ENCODE results near the gene CLDND2. TPM values are rescaled to one million over a fixed set of nuclear protein-coding genes. Genes with fewer than 3 reads are reported as not detected.

CLDND2 gene
- total and polyA plus RNA-seq, 12 donors: 0.73 to 11.7 (median 2.6) TPM; not detected in 4

DNA sequence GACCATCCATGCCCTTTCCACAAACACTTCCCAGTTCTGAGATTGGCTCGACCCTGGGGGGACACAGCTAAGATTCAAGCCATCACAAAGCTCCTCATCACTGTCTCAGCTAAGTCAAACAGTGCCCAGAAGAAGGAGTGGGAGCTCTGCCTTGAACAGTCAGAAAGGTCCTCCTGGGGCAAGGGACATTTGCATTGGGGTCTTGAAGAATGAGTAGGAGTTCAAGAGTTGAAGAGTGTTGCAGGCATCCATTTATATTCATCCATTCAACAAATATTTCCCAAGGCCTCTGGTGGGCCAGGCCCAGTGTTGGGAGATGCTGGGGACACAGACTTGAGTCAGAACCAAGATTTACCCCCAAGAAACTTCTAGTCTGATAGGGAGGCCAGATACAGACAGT, 50.8 kb downstream of the CLDND2 start:
- Histone ChIP-seq H3K4me1 (replicated peaks in 1 of 2) (peaks cover 0 to 4% of the 10 kb centered on the region in 2 donors), H3K27me3 (no peaks in the 10 kb centered on the region)

DNA sequence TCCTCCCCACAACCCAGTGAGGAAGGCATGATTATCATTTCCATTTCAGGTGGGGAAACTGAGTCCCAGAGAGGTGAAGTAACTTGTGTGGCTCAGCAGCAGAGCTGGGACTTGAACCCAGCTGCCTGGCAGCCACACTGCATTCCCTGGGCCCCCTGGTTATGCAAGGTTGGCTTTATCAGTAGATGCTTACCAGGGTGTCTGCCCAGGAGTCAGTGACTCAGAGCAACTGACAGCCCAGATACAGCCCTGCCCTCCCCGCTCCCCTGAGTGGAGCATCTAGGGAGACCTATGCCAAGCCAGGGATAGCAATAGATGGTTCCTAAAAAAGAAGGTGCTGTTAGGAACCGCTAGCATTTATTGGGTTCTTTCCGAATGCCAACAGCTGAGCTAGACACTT, 51.4 kb downstream of the CLDND2 start:
- Histone ChIP-seq H3K4me1 (replicated peaks in 1 of 2) (peaks cover 0 to 4% of the 10 kb centered on the region in 2 donors), H3K4me3 (no peak overlapping the region), H3K27me3 (no peaks in the 10 kb centered on the region), H3K27ac (no peak overlapping the region), H3K36me3 (replicated peaks in 1 of 2) (no peaks in the 10 kb centered on the region), H3K9me3 (replicated peaks in 1 of 3) (no peaks in the 10 kb centered on the region)
- 56 to 63% (median 60%) methylated on average over 2 to 3 of the region's 3 CpGs for WGBS, 4 donors
- peak in 2 of 7 donors; percentile 32 to 47 for DNase-seq
- TF ChIP-seq, protein P1, sequence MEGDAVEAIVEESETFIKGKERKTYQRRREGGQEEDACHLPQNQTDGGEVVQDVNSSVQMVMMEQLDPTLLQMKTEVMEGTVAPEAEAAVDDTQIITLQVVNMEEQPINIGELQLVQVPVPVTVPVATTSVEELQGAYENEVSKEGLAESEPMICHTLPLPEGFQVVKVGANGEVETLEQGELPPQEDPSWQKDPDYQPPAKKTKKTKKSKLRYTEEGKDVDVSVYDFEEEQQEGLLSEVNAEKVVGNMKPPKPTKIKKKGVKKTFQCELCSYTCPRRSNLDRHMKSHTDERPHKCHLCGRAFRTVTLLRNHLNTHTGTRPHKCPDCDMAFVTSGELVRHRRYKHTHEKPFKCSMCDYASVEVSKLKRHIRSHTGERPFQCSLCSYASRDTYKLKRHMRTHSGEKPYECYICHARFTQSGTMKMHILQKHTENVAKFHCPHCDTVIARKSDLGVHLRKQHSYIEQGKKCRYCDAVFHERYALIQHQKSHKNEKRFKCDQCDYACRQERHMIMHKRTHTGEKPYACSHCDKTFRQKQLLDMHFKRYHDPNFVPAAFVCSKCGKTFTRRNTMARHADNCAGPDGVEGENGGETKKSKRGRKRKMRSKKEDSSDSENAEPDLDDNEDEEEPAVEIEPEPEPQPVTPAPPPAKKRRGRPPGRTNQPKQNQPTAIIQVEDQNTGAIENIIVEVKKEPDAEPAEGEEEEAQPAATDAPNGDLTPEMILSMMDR (IDR thresholded peaks at IDR 0.05): no peak
- no peak for TF ChIP-seq POLR2A (IDR thresholded peaks at IDR 0.05)
- intact Hi-C loops (cut with DNase I): no loop called here

More for the DNA sequence above, 50.8 kb downstream of the CLDND2 start:
- H3K9me3 ChIP-seq (replicated peaks in 1 of 3): no peaks in the 10 kb centered on the region
- no peak for DNase-seq
- no peaks in the 10 kb centered on the region for H3K36me3 ChIP-seq (replicated peaks in 1 of 2)
- intact Hi-C loops (cut with DNase I): no loop called here
- no peak overlapping the region for H3K27ac ChIP-seq
- TF ChIP-seq POLR2A (IDR thresholded peaks at IDR 0.05): no peak
- TF ChIP-seq, protein P1 (IDR thresholded peaks at IDR 0.05): no peak
- 78 to 100% (median 86%) methylated on average over 1 of the region's 1 CpG for WGBS, 4 donors
- H3K4me3 ChIP-seq: no peak overlapping the region

Other genes starting within 250 kb of the CLDND2 start
- 10 to 100 TPM in 6 of 9 donors, 1 to 10 TPM in 3; 1.5 to 29.7 (median 16.8) TPM for gene SIGLEC9, start 244.1 kb downstream of the CLDND2 start, total RNA-seq
- 1 to 10 TPM; 3.6 to 7.6 (median 4.6) TPM for gene SIGLEC9, start 244.1 kb downstream of the CLDND2 start, polyA plus RNA-seq
- 10 to 100 TPM in 5 of 9 donors, 1 to 10 TPM in 3, under 1 TPM in 1; 1.00 to 13.1 (median 10.1) TPM for gene SIGLEC7, start 226.7 kb downstream of the CLDND2 start, total RNA-seq
- gene SIGLEC7, start 226.7 kb downstream of the CLDND2 start, polyA plus RNA-seq: 1 to 10 TPM; 2.3 to 8.6 (median 3.8) TPM
- gene CD33, start 143.9 kb downstream of the CLDND2 start, total RNA-seq: 10 to 100 TPM in 5 of 9 donors, 1 to 10 TPM in 4; 2.2 to 21.8 (median 12.9) TPM
- gene CD33, start 143.9 kb downstream of the CLDND2 start, polyA plus RNA-seq: 10 to 100 TPM in 1 of 3 donors, 1 to 10 TPM in 2; 2.7 to 14.4 (median 4.9) TPM
- 1 to 10 TPM in 1 of 9 donors, not detected in 8; 1.0 TPM for gene SIGLECL1, start 117.9 kb downstream of the CLDND2 start, total RNA-seq
- not detected for gene SIGLECL1, start 117.9 kb downstream of the CLDND2 start, polyA plus RNA-seq
- gene IGLON5, start 57.4 kb downstream of the CLDND2 start, total RNA-seq: 1 to 10 TPM in 3 of 9 donors, under 1 TPM in 4, not detected in 2; 0.13 to 2.3 (median 0.67) TPM
- gene IGLON5, start 57.4 kb downstream of the CLDND2 start, polyA plus RNA-seq: 1 to 10 TPM; 1.3 to 3.4 (median 2.0) TPM
- gene VSIG10L, start 26.9 kb downstream of the CLDND2 start, total RNA-seq: 1 to 10 TPM; 1.0 to 3.7 (median 2.5) TPM
- 1 to 10 TPM; 2.7 to 6.0 (median 4.1) TPM for gene VSIG10L, start 26.9 kb downstream of the CLDND2 start, polyA plus RNA-seq
- 100 to 1,000 TPM; 179 to 470 (median 242) TPM for gene ETFB, start 2.6 kb downstream of the CLDND2 start, total RNA-seq
- gene ETFB, start 2.6 kb downstream of the CLDND2 start, polyA plus RNA-seq: 100 to 1,000 TPM; 110 to 304 (median 159) TPM
- 1 to 10 TPM; 1.1 to 5.9 (median 2.8) TPM for gene NKG7, start 3.7 kb upstream of the CLDND2 start, total RNA-seq
- gene NKG7, start 3.7 kb upstream of the CLDND2 start, polyA plus RNA-seq: 1 to 10 TPM; 1.2 to 5.1 (median 3.6) TPM
- gene LIM2, start 19.0 kb upstream of the CLDND2 start, total RNA-seq: not detected
- gene LIM2, start 19.0 kb upstream of the CLDND2 start, polyA plus RNA-seq: not detected
- gene C19orf84, start 21.6 kb upstream of the CLDND2 start, total RNA-seq: under 1 TPM in 2 of 9 donors, not detected in 7; 0.11 to 0.41 TPM
- under 1 TPM in 1 of 3 donors, not detected in 2; 0.10 TPM for gene C19orf84, start 21.6 kb upstream of the CLDND2 start, polyA plus RNA-seq
- 10 to 100 TPM in 7 of 9 donors, 1 to 10 TPM in 1, under 1 TPM in 1; 0.89 to 70.7 (median 22.6) TPM for gene SIGLEC10, start 48.6 kb upstream of the CLDND2 start, total RNA-seq
- 10 to 100 TPM in 2 of 3 donors, 1 to 10 TPM in 1; 9.7 to 19.1 (median 11.7) TPM for gene SIGLEC10, start 48.6 kb upstream of the CLDND2 start, polyA plus RNA-seq
- 10 to 100 TPM in 3 of 9 donors, 1 to 10 TPM in 5, under 1 TPM in 1; 0.33 to 34.0 (median 9.0) TPM for gene SIGLEC8, start 89.5 kb upstream of the CLDND2 start, total RNA-seq
- gene SIGLEC8, start 89.5 kb upstream of the CLDND2 start, polyA plus RNA-seq: 1 to 10 TPM; 1.1 to 3.0 (median 2.4) TPM
- not detected for gene CEACAM18, start 109.5 kb upstream of the CLDND2 start, total RNA-seq
- not detected for gene CEACAM18, start 109.5 kb upstream of the CLDND2 start, polyA plus RNA-seq
- gene SIGLEC12, start 132.8 kb upstream of the CLDND2 start, total RNA-seq: 1 to 10 TPM in 4 of 9 donors, under 1 TPM in 3, not detected in 2; 0.30 to 3.1 (median 1.0) TPM
- gene SIGLEC12, start 132.8 kb upstream of the CLDND2 start, polyA plus RNA-seq: 1 to 10 TPM in 1 of 3 donors, under 1 TPM in 2; 0.34 to 1.2 (median 0.48) TPM
- under 1 TPM in 2 of 9 donors, not detected in 7; 0.06 to 0.18 TPM for gene SIGLEC6, start 162.7 kb upstream of the CLDND2 start, total RNA-seq
- gene SIGLEC6, start 162.7 kb upstream of the CLDND2 start, polyA plus RNA-seq: not detected
- 10 to 100 TPM in 4 of 9 donors, 1 to 10 TPM in 5; 2.5 to 14.5 (median 6.9) TPM for gene ZNF175, start 202.3 kb upstream of the CLDND2 start, total RNA-seq
- 1 to 10 TPM; 2.1 to 6.5 (median 3.4) TPM for gene ZNF175, start 202.3 kb upstream of the CLDND2 start, polyA plus RNA-seq

Measured in adrenal gland (tissue), 12 donors.